ENCODE measurements around the gene SLC52A3. TPM values are rescaled to one million over a fixed set of nuclear protein-coding genes. Genes with fewer than 3 reads are reported as not detected.

Gene SLC52A3
- total RNA-seq, 3 donors from 2014 or later, result 0.16 to 7.2 (median 4.1) TPM

DNA sequence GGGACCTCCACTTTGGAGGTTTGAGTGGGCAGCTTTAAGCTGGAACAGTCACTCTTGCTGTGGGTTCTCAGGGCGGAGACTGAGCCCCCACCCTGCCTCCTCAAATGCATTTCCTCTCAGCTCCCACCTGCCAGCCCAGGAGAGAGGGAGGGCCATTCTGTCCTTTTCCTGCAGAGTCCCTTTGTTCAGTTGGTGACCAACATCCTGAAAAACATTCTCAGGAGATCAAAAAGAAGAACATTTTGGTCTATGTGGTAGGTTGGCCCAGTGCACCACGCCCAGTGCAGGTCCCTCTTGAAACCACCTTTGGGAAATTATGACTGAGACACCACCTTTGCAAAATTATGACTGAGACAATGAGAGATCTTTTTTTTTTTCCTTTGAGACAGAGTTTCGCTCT lies 13.4 kb downstream of the SLC52A3 start:
- no peaks in the 10 kb centered on the region for H3K4me1 ChIP-seq
- H3K36me3 ChIP-seq, result no peaks in the 10 kb centered on the region
- no peak overlapping the region for H3K27ac ChIP-seq
- intact Hi-C loops (cut with DNase I; ENCODE audit: low total_unique reads), result loop anchor here (2.0 kb wide), 1 partner anchor 16 kb away; no protein-coding TSS in a partner anchor
- no peaks in the 10 kb centered on the region for H3K27me3 ChIP-seq
- H3K9me3 ChIP-seq, result no peaks in the 10 kb centered on the region
- H3K4me3 ChIP-seq, result no peak overlapping the region
- TF ChIP-seq POLR2A (IDR thresholded peaks at IDR 0.05) (no peak), POLR2AphosphoS5 (IDR thresholded peaks at IDR 0.05) (no peak)
- TF ChIP-seq, protein P1, sequence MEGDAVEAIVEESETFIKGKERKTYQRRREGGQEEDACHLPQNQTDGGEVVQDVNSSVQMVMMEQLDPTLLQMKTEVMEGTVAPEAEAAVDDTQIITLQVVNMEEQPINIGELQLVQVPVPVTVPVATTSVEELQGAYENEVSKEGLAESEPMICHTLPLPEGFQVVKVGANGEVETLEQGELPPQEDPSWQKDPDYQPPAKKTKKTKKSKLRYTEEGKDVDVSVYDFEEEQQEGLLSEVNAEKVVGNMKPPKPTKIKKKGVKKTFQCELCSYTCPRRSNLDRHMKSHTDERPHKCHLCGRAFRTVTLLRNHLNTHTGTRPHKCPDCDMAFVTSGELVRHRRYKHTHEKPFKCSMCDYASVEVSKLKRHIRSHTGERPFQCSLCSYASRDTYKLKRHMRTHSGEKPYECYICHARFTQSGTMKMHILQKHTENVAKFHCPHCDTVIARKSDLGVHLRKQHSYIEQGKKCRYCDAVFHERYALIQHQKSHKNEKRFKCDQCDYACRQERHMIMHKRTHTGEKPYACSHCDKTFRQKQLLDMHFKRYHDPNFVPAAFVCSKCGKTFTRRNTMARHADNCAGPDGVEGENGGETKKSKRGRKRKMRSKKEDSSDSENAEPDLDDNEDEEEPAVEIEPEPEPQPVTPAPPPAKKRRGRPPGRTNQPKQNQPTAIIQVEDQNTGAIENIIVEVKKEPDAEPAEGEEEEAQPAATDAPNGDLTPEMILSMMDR (IDR thresholded peaks at IDR 0.05), result no peak
- no peak for DNase-seq (ENCODE audit: low spot score in 2 of 2)

DNA sequence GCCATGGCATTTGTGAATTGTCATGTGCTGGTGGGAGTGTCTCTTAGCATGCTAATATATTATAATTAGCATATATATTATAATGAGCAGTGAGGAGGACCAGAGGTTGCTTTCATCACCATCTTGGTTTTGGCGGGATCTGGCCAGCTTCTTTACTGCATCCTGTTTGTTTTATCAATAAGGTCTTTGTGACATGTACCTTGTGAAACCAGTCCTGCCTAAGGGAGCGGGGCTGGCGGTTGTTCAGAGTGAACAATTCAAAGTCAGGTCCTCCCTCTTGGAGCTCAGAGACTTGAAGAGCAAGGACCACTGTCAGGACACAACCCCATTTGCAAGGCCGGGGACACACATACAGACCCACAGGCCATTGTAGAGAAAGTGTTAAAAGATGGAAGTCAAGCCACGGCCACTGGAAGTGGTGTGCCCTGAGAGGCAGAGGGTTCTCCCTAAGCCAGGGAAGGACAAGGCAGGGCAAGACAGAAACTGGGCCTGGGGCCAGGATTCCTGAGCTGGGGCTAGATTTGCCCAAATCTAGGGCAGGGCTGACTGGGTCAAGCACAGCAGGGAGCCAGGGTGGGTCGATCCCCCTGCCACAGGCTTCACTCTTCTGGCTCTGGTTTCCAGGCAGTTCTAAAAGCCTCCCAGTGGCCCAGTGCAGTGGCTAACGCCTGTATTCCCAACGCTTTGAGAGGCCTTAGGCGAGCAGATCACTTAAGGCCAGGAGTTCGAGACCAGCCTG lies 14.2 kb downstream of the SLC52A3 start:
- no peaks in the 10 kb centered on the region for H3K27me3 ChIP-seq
- no peaks in the 10 kb centered on the region for H3K4me1 ChIP-seq
- peak overlapping the region in 1 of 2 donors; percentile 58 for H3K27ac ChIP-seq
- H3K4me3 ChIP-seq, result no peak overlapping the region
- intact Hi-C loops (cut with DNase I; ENCODE audit: low total_unique reads), result loop anchor here (2.0 kb wide), 1 partner anchor 15 kb away; no protein-coding TSS in a partner anchor
- no peaks in the 10 kb centered on the region for H3K36me3 ChIP-seq
- no peak for DNase-seq (ENCODE audit: low spot score in 2 of 2)
- no peaks in the 10 kb centered on the region for H3K9me3 ChIP-seq
- TF ChIP-seq POLR2AphosphoS5 (IDR thresholded peaks at IDR 0.05) (no peak), POLR2A (IDR thresholded peaks at IDR 0.05) (no peak)
- TF ChIP-seq, protein P1 (IDR thresholded peaks at IDR 0.05), result no peak

DNA sequence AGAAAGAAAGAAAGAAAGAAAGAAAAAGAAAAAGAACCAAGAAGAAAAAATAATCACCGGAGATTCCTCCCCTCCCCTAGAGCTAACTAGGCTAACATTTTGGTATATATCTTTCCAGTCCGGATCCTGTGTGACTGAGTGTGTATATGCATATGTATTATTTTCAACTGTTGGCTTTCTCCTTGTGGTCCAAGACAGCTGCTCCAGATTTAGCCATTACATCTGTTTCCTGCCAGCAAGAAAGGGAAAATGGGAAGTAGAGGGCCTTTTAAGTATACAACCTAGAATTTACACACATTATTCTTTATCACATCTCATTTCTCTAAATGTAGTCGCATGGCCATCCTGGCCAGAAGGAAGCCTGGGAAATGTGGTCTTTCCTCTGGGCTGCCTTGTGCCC lies 15.2 kb downstream of the SLC52A3 start:
- intact Hi-C loops (cut with DNase I; ENCODE audit: low total_unique reads), result no loop called here
- DNase-seq (ENCODE audit: low spot score in 2 of 2), result no peak
- no peaks in the 10 kb centered on the region for H3K9me3 ChIP-seq

DNA sequence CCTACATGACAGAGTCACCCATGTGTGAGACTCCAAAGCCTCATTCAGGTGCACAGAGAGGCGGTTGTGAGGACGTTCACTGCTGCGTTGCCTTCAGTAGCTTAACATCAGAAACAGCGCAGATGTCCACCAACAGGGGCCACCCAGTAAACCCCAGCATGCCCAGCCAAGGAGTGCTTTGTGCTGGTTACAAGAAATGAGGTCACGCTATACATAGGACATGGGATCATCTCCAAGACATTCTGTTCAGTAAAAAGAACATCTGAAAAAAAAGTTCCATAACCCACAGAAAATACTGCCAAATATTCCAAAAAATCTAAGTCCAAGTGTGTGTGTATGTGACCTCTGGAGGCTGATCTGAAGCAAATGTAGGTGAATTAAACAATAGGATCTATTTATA lies 16.0 kb downstream of the SLC52A3 start:
- H3K27ac ChIP-seq, result peak overlapping the region in 1 of 2 donors; percentile 12
- no peak overlapping the region for H3K4me3 ChIP-seq
- H3K36me3 ChIP-seq, result no peaks in the 10 kb centered on the region
- no peak for DNase-seq (ENCODE audit: low spot score in 2 of 2)
- H3K27me3 ChIP-seq, result no peaks in the 10 kb centered on the region
- no peak for TF ChIP-seq POLR2AphosphoS5 (IDR thresholded peaks at IDR 0.05)
- TF ChIP-seq, protein P1 (IDR thresholded peaks at IDR 0.05), result no peak
- TF ChIP-seq POLR2A (IDR thresholded peaks at IDR 0.05), result no peak
- no peaks in the 10 kb centered on the region for H3K9me3 ChIP-seq
- H3K4me1 ChIP-seq, result no peaks in the 10 kb centered on the region
- intact Hi-C loops (cut with DNase I; ENCODE audit: low total_unique reads), result no loop called here

More for the DNA sequence above, 15.2 kb downstream of the SLC52A3 start:
- H3K4me3 ChIP-seq, result no peak overlapping the region
- H3K27ac ChIP-seq, result peak overlapping the region in 1 of 2 donors; percentile 40
- no peaks in the 10 kb centered on the region for H3K36me3 ChIP-seq
- no peaks in the 10 kb centered on the region for H3K4me1 ChIP-seq
- no peaks in the 10 kb centered on the region for H3K27me3 ChIP-seq
- TF ChIP-seq, protein P1 (IDR thresholded peaks at IDR 0.05), result no peak
- TF ChIP-seq POLR2AphosphoS5 (IDR thresholded peaks at IDR 0.05), result no peak
- TF ChIP-seq POLR2A (IDR thresholded peaks at IDR 0.05), result no peak

DNA sequence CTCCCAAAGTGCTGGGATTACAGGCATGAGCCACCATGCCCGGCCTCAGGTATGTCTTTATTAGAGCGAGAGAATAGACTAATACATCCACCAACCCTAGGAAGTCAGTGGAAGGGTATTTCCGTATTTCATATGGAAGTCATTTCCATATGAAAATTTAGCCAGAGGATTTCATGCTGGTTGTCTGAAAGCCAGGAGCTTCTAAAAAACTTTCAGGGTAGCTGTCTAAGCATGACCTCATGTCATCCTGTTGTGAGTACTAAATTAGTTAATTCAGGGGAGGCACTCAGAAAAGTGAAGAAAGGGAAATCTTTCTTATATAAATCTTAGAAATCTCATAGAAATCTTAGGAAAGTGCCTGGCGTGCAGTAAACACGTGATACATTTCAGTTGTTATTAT lies 16.5 kb downstream of the SLC52A3 start:
- Histone ChIP-seq H3K36me3 (no peaks in the 10 kb centered on the region), H3K4me1 (no peaks in the 10 kb centered on the region), H3K9me3 (peaks cover 0 to under 1% of the 10 kb centered on the region in 2 donors), H3K27me3 (no peaks in the 10 kb centered on the region), H3K27ac (no peak overlapping the region), H3K4me3 (no peak overlapping the region)
- no peak for TF ChIP-seq POLR2A (IDR thresholded peaks at IDR 0.05)
- TF ChIP-seq, protein P1 (IDR thresholded peaks at IDR 0.05), result no peak
- TF ChIP-seq POLR2AphosphoS5 (IDR thresholded peaks at IDR 0.05), result no peak
- intact Hi-C loops (cut with DNase I; ENCODE audit: low total_unique reads), result no loop called here
- no peak for DNase-seq (ENCODE audit: low spot score in 2 of 2)
